ENCODE measurements around the gene ABHD17C. TPM values are rescaled to one million over a fixed set of nuclear protein-coding genes. Genes with fewer than 3 reads are reported as not detected.
"Not testable (repeated sequence)": the region's sequence is repeated elsewhere in the genome, so short reads cannot be mapped to it uniquely, and the experiment has no call there.

The ABHD17C gene
- total RNA-seq, 2 experiments from 2014 or later, result 6.5 to 7.3 TPM

DNA sequence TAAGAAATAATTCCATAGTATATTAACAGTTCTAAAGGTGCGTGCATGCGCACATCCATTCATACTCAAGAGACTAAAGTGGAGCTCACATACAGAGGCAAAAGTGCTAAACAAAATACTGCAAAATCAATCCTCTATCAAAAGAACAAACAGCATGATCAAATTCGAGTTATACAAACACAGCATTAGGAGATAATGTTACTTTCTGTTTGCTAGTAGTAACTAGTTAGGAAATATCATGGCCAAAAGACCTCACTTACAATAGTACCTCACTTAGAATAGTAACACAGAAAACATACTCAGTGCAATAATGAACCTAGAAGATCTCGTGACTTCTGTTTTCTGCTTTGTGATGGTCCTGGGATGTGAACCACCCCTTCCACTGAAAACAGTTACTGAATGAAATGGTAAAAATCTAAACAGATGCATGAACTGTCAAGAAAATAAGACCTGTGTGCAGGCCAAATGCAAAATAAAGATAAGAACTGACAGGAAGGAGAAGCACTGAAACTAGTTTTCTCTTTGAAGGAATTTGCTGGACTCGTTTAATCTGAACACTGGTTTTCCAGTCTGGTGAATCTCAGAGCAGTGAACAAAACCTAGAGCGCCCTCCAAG, 63.1 kb downstream of the ABHD17C start:
- no peak overlapping the region for H3K4me3 Mint-ChIP-seq
- no peaks in the 10 kb centered on the region for H3K4me1 Mint-ChIP-seq (ENCODE audit: low read depth)
- peaks cover 5% of the 10 kb centered on the region for H3K36me3 Mint-ChIP-seq (ENCODE audit: low read depth)
- CTCF ChIA-PET, result no interaction called here
- H3K27me3 Mint-ChIP-seq (ENCODE audit: low read depth), result no peaks in the 10 kb centered on the region
- intact Hi-C loops (cut with micrococcal nuclease), result no loop called here
- no peak for DNase-seq
- no peaks in the 10 kb centered on the region for H3K9me3 Mint-ChIP-seq
- H3K27ac Mint-ChIP-seq, result no peak overlapping the region

DNA sequence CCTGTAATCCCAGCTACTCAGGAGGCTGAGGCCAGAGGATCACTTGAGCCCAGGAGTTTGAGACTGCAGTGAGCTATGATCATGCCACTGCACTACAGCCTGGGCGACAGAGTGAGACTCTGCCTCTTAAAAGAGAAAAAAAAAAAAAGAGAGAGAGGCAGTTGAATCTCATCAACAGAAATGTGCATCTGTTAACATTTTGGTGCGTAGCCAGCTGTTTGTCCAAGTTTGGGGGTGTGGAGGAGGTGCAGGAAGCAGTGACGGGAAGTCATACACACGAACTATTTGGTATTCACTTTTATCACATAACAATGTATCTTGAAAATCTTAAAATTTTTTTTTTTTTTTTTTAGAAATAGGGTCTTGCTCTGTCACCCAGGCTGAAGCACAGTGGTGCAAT, 65.8 kb downstream of the ABHD17C start:
- Mint-ChIP-seq H3K4me3 (no peak overlapping the region), H3K27ac (no peak overlapping the region), H3K27me3 (ENCODE audit: low read depth) (no peaks in the 10 kb centered on the region), H3K9me3 (no peaks in the 10 kb centered on the region), H3K4me1 (ENCODE audit: low read depth) (no peaks in the 10 kb centered on the region), H3K36me3 (ENCODE audit: low read depth) (no peaks in the 10 kb centered on the region)
- intact Hi-C loops (cut with micrococcal nuclease), result no loop called here
- no peak for DNase-seq
- CTCF ChIA-PET, result interaction anchor here (1.1 kb wide), 1 partner anchor 15 kb away, joined by 5 read pairs; no protein-coding TSS in a partner anchor

DNA sequence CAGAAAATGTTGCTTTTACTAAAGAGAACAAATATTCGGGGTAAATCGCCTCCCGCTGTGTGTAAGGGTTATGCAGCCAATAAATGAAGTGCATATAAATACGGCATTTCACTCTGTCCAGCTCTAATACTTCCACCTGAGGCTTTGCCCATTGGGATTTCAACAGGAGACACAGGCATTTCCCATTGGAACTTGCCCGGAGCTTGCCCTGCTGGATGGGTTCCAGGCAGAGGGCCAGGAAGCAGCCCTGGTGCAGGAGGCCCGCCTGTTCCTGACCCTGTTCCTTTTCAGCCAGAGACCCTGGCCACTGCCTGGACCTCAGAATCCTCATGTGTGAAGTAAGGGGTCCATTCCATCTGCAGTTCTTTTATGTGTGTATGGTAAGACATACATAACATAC, 66.6 kb downstream of the ABHD17C start:
- H3K4me1 Mint-ChIP-seq (ENCODE audit: low read depth), result no peaks in the 10 kb centered on the region
- CTCF ChIA-PET, result interaction anchor here (0.6 to 1.1 kb wide), 2 partner anchors 14 to 131 kb away, joined by 3 to 5 read pairs; no protein-coding TSS in a partner anchor
- no peaks in the 10 kb centered on the region for H3K36me3 Mint-ChIP-seq (ENCODE audit: low read depth)
- no peaks in the 10 kb centered on the region for H3K27me3 Mint-ChIP-seq (ENCODE audit: low read depth)
- H3K27ac Mint-ChIP-seq, result no peak overlapping the region
- no peak for DNase-seq
- H3K9me3 Mint-ChIP-seq, result no peaks in the 10 kb centered on the region
- intact Hi-C loops (cut with micrococcal nuclease), result no loop called here
- H3K4me3 Mint-ChIP-seq, result no peak overlapping the region

DNA sequence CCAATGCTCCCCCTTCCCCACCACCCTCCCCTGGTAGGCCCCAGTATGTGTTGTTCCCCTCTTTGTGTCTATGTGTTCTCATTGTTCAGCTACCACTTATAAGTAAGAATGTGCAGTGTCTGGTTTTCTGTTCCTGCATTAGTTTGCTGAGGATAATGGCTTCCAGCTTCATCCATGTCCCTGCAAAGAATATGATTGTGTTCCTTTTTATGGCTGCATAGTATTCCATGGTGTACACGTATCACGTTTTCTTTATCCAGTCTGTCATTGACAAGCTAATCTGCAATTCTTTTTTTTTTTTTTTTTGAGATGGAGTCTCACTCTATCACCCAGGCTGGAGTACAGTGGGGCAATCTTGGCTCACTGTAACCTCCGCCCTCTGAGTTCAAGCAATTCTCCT, 68.1 kb downstream of the ABHD17C start:
- H3K27ac Mint-ChIP-seq; intact Hi-C loops (cut with micrococcal nuclease); H3K4me1 Mint-ChIP-seq (ENCODE audit: low read depth); H3K9me3 Mint-ChIP-seq; H3K36me3 Mint-ChIP-seq (ENCODE audit: low read depth); H3K4me3 Mint-ChIP-seq; H3K27me3 Mint-ChIP-seq (ENCODE audit: low read depth); DNase-seq: not testable (repeated sequence)
- CTCF ChIA-PET, result interaction anchor here (1.2 kb wide), 1 partner anchor 13 kb away, joined by 8 read pairs; no protein-coding TSS in a partner anchor

DNA sequence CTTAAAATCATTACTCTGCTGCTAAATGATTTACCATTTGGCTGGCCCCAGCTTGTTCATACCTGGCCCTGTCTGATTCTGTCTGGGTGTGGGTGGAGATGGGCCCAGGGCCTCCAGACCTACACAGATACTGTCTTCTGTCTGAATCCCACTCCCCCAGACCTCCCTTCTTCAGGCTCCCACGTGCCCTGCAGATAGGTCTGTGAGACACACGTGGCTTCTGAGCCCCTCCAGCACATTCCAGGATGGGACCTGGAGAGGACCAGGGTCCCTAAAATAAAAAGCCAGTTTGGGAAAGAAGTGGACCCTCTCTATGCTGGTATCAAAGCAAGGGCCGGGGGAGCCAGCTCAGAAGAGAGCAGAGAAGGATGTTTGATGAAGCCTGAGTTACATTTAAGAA, 69.4 kb downstream of the ABHD17C start:
- no peak for DNase-seq
- Mint-ChIP-seq H3K4me3 (no peak overlapping the region), H3K4me1 (ENCODE audit: low read depth) (no peaks in the 10 kb centered on the region), H3K27ac (no peak overlapping the region), H3K36me3 (ENCODE audit: low read depth) (no peaks in the 10 kb centered on the region), H3K9me3 (no peaks in the 10 kb centered on the region), H3K27me3 (ENCODE audit: low read depth) (peaks cover 2% of the 10 kb centered on the region)
- intact Hi-C loops (cut with micrococcal nuclease), result no loop called here
- CTCF ChIA-PET, result no interaction called here

DNA sequence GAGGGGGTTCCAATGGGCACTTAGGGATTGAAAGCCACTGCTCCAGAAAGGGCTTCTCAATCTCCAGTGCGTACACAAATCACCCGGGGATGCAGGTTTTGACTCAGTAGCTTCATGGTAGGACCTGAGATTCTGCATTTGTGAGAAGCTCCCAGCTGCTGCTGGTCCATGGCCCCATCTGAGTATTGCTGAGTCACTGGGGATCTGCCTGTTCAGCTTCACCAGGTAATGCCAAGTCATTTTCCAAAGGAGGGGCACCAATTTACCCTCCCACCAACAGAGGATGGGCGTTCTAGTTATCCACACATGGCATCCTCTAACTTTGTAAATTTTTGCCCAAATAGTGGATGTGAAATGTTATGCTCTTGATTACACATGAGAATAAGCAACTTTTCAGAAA, 71.2 kb downstream of the ABHD17C start:
- intact Hi-C loops (cut with micrococcal nuclease), result no loop called here
- no peak for DNase-seq
- no peaks in the 10 kb centered on the region for H3K36me3 Mint-ChIP-seq (ENCODE audit: low read depth)
- H3K4me3 Mint-ChIP-seq, result no peak overlapping the region
- H3K27me3 Mint-ChIP-seq (ENCODE audit: low read depth), result peaks cover 3% of the 10 kb centered on the region
- H3K9me3 Mint-ChIP-seq, result no peaks in the 10 kb centered on the region
- H3K27ac Mint-ChIP-seq, result no peak overlapping the region
- no peaks in the 10 kb centered on the region for H3K4me1 Mint-ChIP-seq (ENCODE audit: low read depth)
- CTCF ChIA-PET, result no interaction called here

DNA sequence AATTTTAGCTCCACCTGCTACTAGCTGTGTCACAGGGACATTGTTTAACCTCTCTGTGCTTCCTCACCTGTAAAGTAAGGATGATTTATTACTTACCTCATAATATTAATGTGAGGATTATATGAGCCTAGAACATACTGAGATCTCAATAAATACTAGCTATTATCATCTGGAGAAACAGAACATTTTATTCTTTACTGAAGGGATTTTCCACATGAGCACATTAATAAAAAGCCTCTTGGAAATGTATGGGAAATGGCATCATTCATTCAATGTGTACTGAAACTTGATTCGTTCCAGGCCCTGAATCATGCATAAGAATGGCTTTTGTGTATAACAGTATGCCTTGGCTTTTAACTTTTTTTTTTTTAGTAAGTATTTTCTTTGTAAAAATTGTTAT, 73.0 kb downstream of the ABHD17C start:
- no peak overlapping the region for H3K27ac Mint-ChIP-seq
- CTCF ChIA-PET, result interaction anchor here (1.8 kb wide), 1 partner anchor 8 kb away, joined by 14 read pairs; no protein-coding TSS in a partner anchor
- H3K27me3 Mint-ChIP-seq (ENCODE audit: low read depth), result peaks cover 3% of the 10 kb centered on the region
- no peaks in the 10 kb centered on the region for H3K36me3 Mint-ChIP-seq (ENCODE audit: low read depth)
- no peaks in the 10 kb centered on the region for H3K9me3 Mint-ChIP-seq
- no peak overlapping the region for H3K4me3 Mint-ChIP-seq
- DNase-seq, result no peak
- intact Hi-C loops (cut with micrococcal nuclease), result no loop called here
- H3K4me1 Mint-ChIP-seq (ENCODE audit: low read depth), result no peaks in the 10 kb centered on the region

DNA sequence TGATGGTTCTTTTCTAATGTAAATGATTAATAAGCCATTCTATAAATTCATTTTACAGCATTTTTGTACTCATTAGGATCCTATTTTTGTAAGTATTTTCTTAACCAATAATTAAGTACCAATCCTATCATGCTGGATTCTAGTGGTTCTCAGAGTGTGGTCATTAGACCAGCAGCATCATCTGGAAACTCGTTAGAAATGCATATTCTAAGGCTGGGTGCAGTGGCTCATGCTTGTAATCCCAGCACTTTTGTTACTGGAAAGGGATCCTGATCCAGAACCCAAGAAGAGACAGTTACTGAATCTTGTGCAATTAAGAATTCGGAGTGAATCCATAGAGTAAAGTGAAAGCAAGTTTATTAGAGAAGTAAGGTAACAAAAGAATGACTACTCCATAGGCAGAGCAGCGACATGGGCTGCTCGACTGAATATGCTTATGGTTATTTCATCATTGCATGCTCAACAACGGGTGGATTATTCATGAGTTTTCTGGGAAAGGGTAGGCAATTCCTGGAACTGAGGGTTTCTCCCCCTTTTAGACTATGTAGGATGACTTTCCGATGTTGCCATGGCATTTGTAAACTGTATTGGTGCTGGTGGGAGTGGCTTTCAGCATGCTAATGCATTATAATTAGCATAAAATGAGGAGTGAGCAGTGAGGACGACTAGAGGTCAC, 74.2 kb downstream of the ABHD17C start:
- CTCF ChIA-PET, result no interaction called here
- Mint-ChIP-seq H3K27me3 (ENCODE audit: low read depth) (peaks cover 3% of the 10 kb centered on the region), H3K36me3 (ENCODE audit: low read depth) (no peaks in the 10 kb centered on the region), H3K4me3 (no peak overlapping the region), H3K27ac (no peak overlapping the region), H3K4me1 (ENCODE audit: low read depth) (no peaks in the 10 kb centered on the region), H3K9me3 (no peaks in the 10 kb centered on the region)
- no peak for DNase-seq
- intact Hi-C loops (cut with micrococcal nuclease), result no loop called here

DNA sequence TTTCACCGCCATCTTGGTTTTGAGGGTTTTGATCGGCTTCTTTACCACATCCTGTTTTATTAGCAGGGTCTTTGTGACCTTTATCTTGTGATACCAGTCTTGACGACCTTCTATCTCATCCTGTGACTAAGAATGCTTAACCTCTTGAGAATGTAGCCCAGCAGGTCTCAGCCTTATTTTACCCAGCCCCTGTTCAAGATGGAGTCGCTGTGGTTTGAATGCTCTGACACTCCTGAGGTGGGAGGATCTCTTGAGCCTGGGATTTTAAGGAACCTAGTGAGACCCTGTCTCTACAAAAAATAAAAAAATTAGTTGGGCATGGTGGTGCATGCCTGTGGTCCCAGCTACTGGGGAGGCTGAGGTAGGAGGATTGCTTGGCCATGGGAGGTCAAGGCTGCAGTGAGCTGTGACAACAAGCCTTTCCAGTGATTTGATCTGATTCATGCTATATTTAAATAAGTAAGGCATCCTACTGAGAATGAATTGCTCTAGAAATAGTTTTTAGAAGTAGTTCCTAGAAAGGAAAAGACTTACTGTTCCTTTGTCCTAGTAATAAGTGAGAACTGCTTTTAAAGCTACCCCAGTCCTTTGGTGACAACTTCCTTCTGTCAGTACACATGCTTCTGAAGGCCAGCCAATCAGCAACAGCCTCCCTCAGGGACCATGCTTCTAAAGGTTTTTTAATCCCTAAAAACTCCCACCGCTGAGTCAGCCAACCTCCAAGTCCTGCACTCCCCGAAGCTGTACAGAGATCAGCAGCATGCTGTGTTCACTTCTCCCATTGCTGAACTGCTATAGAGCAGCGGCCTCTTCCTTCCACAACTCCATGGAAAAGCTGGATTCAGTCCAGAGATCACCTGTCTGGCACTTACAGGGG, 75.0 kb downstream of the ABHD17C start:
- H3K9me3 Mint-ChIP-seq, result no peaks in the 10 kb centered on the region
- peaks cover 3% of the 10 kb centered on the region for H3K27me3 Mint-ChIP-seq (ENCODE audit: low read depth)
- no peak overlapping the region for H3K4me3 Mint-ChIP-seq
- H3K4me1 Mint-ChIP-seq (ENCODE audit: low read depth), result no peaks in the 10 kb centered on the region
- no peak overlapping the region for H3K27ac Mint-ChIP-seq
- H3K36me3 Mint-ChIP-seq (ENCODE audit: low read depth), result no peaks in the 10 kb centered on the region
- no peak for DNase-seq
- CTCF ChIA-PET, result no interaction called here
- intact Hi-C loops (cut with micrococcal nuclease), result no loop called here

DNA sequence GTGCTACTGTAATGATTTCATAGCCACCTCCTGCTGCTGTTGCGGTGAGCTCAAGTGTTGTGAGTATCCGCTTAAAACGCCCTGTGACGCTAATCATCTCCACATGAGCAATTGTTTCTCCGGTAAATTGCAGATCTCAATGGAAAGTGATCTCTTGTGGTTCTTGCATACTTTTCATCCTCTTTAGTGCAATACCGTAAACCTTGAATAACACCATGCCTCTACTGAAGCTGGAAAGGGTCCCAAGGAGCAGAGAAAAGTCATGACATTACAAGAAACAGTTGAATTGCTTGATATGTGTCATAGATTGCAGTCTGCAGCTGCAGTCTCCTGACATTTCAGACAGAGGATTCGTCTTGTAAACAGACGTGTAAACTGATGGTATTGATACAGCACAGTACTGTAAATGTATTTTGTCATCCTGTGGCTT, 78.0 kb downstream of the ABHD17C start:
- H3K4me3 Mint-ChIP-seq, result no peak overlapping the region
- no peak overlapping the region for H3K27ac Mint-ChIP-seq
- CTCF ChIA-PET, result interaction anchor here (0.9 to 1.5 kb wide), 2 partner anchors 316 to 318 kb away, joined by 3 to 5 read pairs; no protein-coding TSS in a partner anchor
- no peaks in the 10 kb centered on the region for H3K9me3 Mint-ChIP-seq
- H3K4me1 Mint-ChIP-seq (ENCODE audit: low read depth), result peaks cover 2% of the 10 kb centered on the region
- intact Hi-C loops (cut with micrococcal nuclease), result no loop called here
- no peaks in the 10 kb centered on the region for H3K36me3 Mint-ChIP-seq (ENCODE audit: low read depth)
- DNase-seq, result no peak
- peaks cover 6% of the 10 kb centered on the region for H3K27me3 Mint-ChIP-seq (ENCODE audit: low read depth)

DNA sequence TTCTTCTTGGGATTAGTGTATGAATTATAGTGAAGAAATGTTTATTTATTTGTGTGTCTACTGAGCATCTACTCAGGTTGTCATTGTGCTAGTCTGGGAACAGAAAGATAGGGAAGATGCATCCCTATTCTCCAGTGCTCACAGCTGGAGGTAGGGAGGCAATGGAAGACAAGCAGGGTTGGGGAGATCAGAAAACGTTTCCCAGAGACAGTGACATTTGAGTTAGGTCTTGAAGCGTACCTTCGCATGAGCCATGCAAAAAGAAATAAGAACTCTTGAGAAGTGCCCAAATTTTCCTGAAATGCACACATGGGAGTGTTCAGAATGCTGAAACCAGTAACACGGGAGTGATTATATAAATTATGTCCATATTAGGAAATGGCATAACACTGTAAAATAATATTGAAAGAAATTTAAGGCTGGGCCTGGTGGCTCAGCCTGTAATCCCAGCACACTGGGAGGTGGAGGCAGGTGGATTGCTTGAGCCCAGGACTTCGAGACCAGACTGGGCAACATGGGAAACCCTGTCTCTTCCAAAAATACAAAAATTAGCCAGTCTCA, 78.8 kb downstream of the ABHD17C start:
- no peak for DNase-seq
- CTCF ChIA-PET, result interaction anchor here (0.9 kb wide), 1 partner anchor 317 kb away, joined by 3 read pairs; no protein-coding TSS in a partner anchor
- Mint-ChIP-seq H3K27ac (no peak overlapping the region), H3K9me3 (no peaks in the 10 kb centered on the region), H3K36me3 (ENCODE audit: low read depth) (no peaks in the 10 kb centered on the region), H3K27me3 (ENCODE audit: low read depth) (peaks cover 11% of the 10 kb centered on the region), H3K4me3 (no peak overlapping the region), H3K4me1 (ENCODE audit: low read depth) (peaks cover 2% of the 10 kb centered on the region)
- intact Hi-C loops (cut with micrococcal nuclease), result no loop called here

DNA sequence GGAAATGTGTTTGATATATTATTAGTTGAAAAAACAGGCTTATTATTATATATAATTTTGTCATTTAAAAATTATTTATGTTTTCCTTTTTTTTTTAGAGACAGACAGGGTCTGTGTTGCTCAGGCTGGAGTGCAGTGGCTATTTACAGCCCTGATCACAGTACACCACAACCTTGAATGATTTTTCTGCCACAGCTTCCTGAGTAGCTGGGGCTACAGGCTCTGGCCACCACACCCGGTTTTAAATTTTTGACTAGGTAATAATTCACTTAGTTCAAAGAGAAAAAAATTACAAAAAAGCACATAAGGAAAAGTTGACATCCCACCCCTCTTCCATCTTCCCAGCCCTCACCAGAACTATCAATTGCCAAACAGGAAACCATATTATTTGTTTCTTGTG, 79.4 kb downstream of the ABHD17C start:
- CTCF ChIA-PET, result interaction anchor here (2.4 to 4.2 kb wide), 3 partner anchors 79 to 319 kb away, joined by 8 to 59 read pairs (median 34); partner anchors contain the start of gene ABHD17C
- intact Hi-C loops (cut with micrococcal nuclease), result no loop called here
- Mint-ChIP-seq H3K4me1 (ENCODE audit: low read depth) (peaks cover 2% of the 10 kb centered on the region), H3K9me3 (no peaks in the 10 kb centered on the region), H3K4me3 (no peak overlapping the region), H3K36me3 (ENCODE audit: low read depth) (no peaks in the 10 kb centered on the region), H3K27ac (no peak overlapping the region), H3K27me3 (ENCODE audit: low read depth) (peaks cover 10% of the 10 kb centered on the region)
- no peak for DNase-seq
